Esophagus squamous epithelium (tissue), 5 donors: ENCODE measurements around the gene NCF2. TPM values are rescaled to one million over a fixed set of nuclear protein-coding genes. Genes with fewer than 3 reads are reported as not detected.

ENCODE experiments used
- DNase-seq: peaks from one replicate; lab custom pipeline; 2025; lab: John Stamatoyannopoulos, UW
- H3K27ac ChIP-seq, 4 donors: fragments of 200-600 bp; sonication (generic); one replicate each; pipeline ENCODE4 v1.5.1; 2016 to 2019; ENCODE audit warnings: mild to moderate bottlenecking in 1 of 4
- H3K27me3 ChIP-seq, 4 donors: fragments of 200-600 bp; sonication (generic); 1 replicate in 3 of 4; 2 replicates in 1 of 4; pipeline versions ENCODE4 v1.5.1 to v1.6.0; 2017 to 2021; ENCODE audit warnings: antibody characterized with exemption in 1 of 4
- H3K36me3 ChIP-seq, 3 donors: fragments of 200-600 bp; sonication (generic); one replicate each; pipeline ENCODE4 v1.5.1; 2016 to 2019
- H3K4me1 ChIP-seq, 3 donors: fragments of 200-600 bp; sonication (generic); one replicate each; pipeline ENCODE4 v1.5.1; 2017 to 2019
- H3K4me3 ChIP-seq, 4 donors: fragments of 200-600 bp; sonication (generic); 1 replicate in 3 of 4; 2 replicates in 1 of 4; pipeline ENCODE4 v1.5.1; 2016 to 2019; ENCODE audit warnings: mild to moderate bottlenecking in 2 of 4, moderate library complexity in 1 of 4
- H3K9me3 ChIP-seq, 3 donors: fragments of 200-600 bp; sonication (generic); one replicate each; pipeline ENCODE4 v1.5.1; 2016 to 2019
- CTCF ChIP-seq, 6 experiments: fragments of 450-650 bp in 4 of 6; fragments of 200-600 bp in 2 of 6; sonication (generic) in 2 of 6; IDR thresholded peaks; one replicate each; pipeline ENCODE4 v1.5.1; 2016 to 2019; ENCODE audit warnings: antibody characterized with exemption in 6 of 6, mild to moderate bottlenecking in 4 of 6, moderate library complexity in 4 of 6
- POLR2A ChIP-seq, 4 donors: fragments of 450-650 bp; IDR thresholded peaks; one replicate each; pipeline ENCODE4 v1.6.1; 2017; ENCODE audit warnings: antibody characterized with exemption in 4 of 4, mild to moderate bottlenecking in 4 of 4, moderate library complexity in 3 of 4
- WGBS, 2 donors: methylation state at CpG; one replicate each; pipeline ENCODE4 v1.1.5; 2018; 5-methylcytosine and 5-hydroxymethylcytosine counted together
- intact Hi-C: fragments of 100-400 bp; cut with DNase I; formaldehyde crosslinking; loops from one replicate; pipeline ENCODE4 v1.15.0; 2022
- total RNA-seq, 4 donors: library from RNA; depleted of rRNA; stranded (reverse); fragments of >200 nt; gene quantifications; one replicate each; pipeline ENCODE4 v1.1.0, GENCODE V29; 2016
- donor health status: DM: yes; HTN: yes; CAD: no.

NCF2 gene
- 10 to 100 TPM in 3 of 4 donors, 1 to 10 TPM in 1; 8.1 to 23.1 (median 14.3) TPM for total RNA-seq

GRCh38 chr1:183590244-183591191, at the start of gene NCF2:
TSS of gene NCF2 (minus strand) at chr1:183590459. CDS start at chr1:183590329, 130 bp downstream.
- peaks cover 6 to 36% (median 9%) of the 10 kb centered on the region in 3 donors for H3K4me1 ChIP-seq
- no peak for DNase-seq
- no peaks in the 10 kb centered on the region for H3K36me3 ChIP-seq
- H3K27ac ChIP-seq: peak within 1 kb of the TSS; percentile 79 to 83 (median 82)
- no peaks in the 10 kb centered on the region for H3K9me3 ChIP-seq
- H3K4me3 ChIP-seq: peak within 1 kb of the TSS in 2 of 4 donors; percentile 18 to 44
- no peaks in the 10 kb centered on the region for H3K27me3 ChIP-seq
- WGBS, 2 donors: 30 to 51% methylated on average over 5 of the region's 6 CpGs
- TF ChIP-seq CTCF (IDR thresholded peaks at IDR 0.05): no peak
- TF ChIP-seq POLR2A (IDR thresholded peaks at IDR 0.05): peak in 1 of 4 donors; percentile 23
- intact Hi-C loops: no loop called here

- peaks cover 0 to 16% (median 5%) of the 10 kb centered on the region in 3 donors for H3K4me1 ChIP-seq
- no peaks in the 10 kb centered on the region for H3K27me3 ChIP-seq
- no peak overlapping the region for H3K4me3 ChIP-seq
- TF ChIP-seq CTCF (IDR thresholded peaks at IDR 0.05): no peak
- TF ChIP-seq POLR2A (IDR thresholded peaks at IDR 0.05): no peak
- intact Hi-C loops: loop anchor here (10.0 kb wide), 1 partner anchor 164 kb away; the partner anchor contains the start of gene SMG7
- no peak overlapping the region for H3K27ac ChIP-seq
- WGBS, 2 donors: 77 to 87% methylated on average over 7 of the region's 7 CpGs
- H3K9me3 ChIP-seq: no peaks in the 10 kb centered on the region
- no peaks in the 10 kb centered on the region for H3K36me3 ChIP-seq
- no peak for DNase-seq
These were observed 48.6 kb upstream of the NCF2 start for GRCh38 chr1:183638649-183639387.

- DNase-seq: no peak
- Histone ChIP-seq H3K36me3 (peaks cover 0 to 6% (median 0%) of the 10 kb centered on the region in 3 donors), H3K9me3 (no peaks in the 10 kb centered on the region), H3K4me1 (peaks cover 12 to 36% (median 15%) of the 10 kb centered on the region in 3 donors), H3K27ac (no peak overlapping the region), H3K4me3 (no peak overlapping the region), H3K27me3 (no peaks in the 10 kb centered on the region)
- no peak for TF ChIP-seq CTCF (IDR thresholded peaks at IDR 0.05)
- TF ChIP-seq POLR2A (IDR thresholded peaks at IDR 0.05): no peak
- WGBS, 2 donors: 56 to 68% methylated on average over 5 of the region's 5 CpGs
- intact Hi-C loops: loop anchor here (10.0 kb wide), 1 partner anchor 162 kb away; the partner anchor contains the start of gene SMG7
These were observed 46.5 kb upstream of the NCF2 start for GRCh38 chr1:183636783-183637182.

- 4 to 10% methylated on average over 7 to 10 of the region's 15 CpGs for WGBS, 2 donors
- Histone ChIP-seq H3K9me3 (no peaks in the 10 kb centered on the region), H3K4me3 (peak overlapping the region; percentile 84 to 94 (median 86)), H3K27me3 (no peaks in the 10 kb centered on the region), H3K4me1 (peaks cover 14 to 41% (median 15%) of the 10 kb centered on the region in 3 donors), H3K36me3 (peaks cover 0 to 8% (median 0%) of the 10 kb centered on the region in 3 donors), H3K27ac (peak overlapping the region; percentile 95 to 97 (median 97))
- intact Hi-C loops: loop anchor here (10.0 kb wide), 1 partner anchor 162 kb away; the partner anchor contains the start of gene SMG7
- no peak for DNase-seq
- TF ChIP-seq POLR2A (IDR thresholded peaks at IDR 0.05) (no peak), CTCF (IDR thresholded peaks at IDR 0.05) (no peak)
These were observed 46.0 kb upstream of the NCF2 start for GRCh38 chr1:183636334-183636682.
